ENCODE data around the gene EIF4ENIF1. TPM values are rescaled to one million over a fixed set of nuclear protein-coding genes. Genes with fewer than 3 reads are reported as not detected.

The EIF4ENIF1 gene
- total and polyA plus RNA-seq, 9 of the 15 experiments (the other 6 are each of a cell fraction or from before 2014, with no cell fraction given) = 2.5 to 24.9 (median 15.8) TPM

- TF ChIP-seq CBFB (CRISPR knock-in tag; IDR thresholded peaks at IDR 0.05) (no peak), KLF1 (tag; IDR thresholded peaks at IDR 0.05) (no peak), ZBTB33 (CRISPR knock-in tag; IDR thresholded peaks at IDR 0.05) (no peak), RERE (CRISPR knock-in tag; IDR thresholded peaks at IDR 0.05; ENCODE audit: borderline replicate concordance) (no peak), EP300 (IDR thresholded peaks at IDR 0.05; ENCODE audit: low read length) (peak; percentile 24; the same call in 1 of the 2 replicates), ZNF175 (CRISPR knock-in tag; IDR thresholded peaks at IDR 0.05; ENCODE audit: low read depth) (0 out of 2 replicates have a peak, but pooled peaks have one; percentile 38), MEIS2 (IDR thresholded peaks at IDR 0.05; ENCODE audit: partially characterized antibody) (peak; percentile 37), DEAF1 (CRISPR knock-in tag; IDR thresholded peaks at IDR 0.05) (no peak), CHAMP1 (IDR thresholded peaks at IDR 0.05) (no peak), NCOA2 (IDR thresholded peaks at IDR 0.05; ENCODE audit: partially characterized antibody in 2 of 2) (no peak), ZNF280A (IDR thresholded peaks at IDR 0.05; ENCODE audit: low read depth, partially characterized antibody) (no peak), NR2F6 (CRISPR knock-in tag; IDR thresholded peaks at IDR 0.05) (no peak), ZNF830 (CRISPR knock-in tag; IDR thresholded peaks at IDR 0.05) (no peak), SMARCA4 (IDR thresholded peaks at IDR 0.05) (peak; percentile 63), ATF1 (CRISPR knock-in tag; IDR thresholded peaks at IDR 0.05) (no peak), ATF1 (tag; IDR thresholded peaks at IDR 0.05) (0 out of 2 replicates have a peak, but pooled peaks have one; percentile 28)
These were observed 869 bp upstream of the EIF4ENIF1 start (continued) for GRCh38 chr22:31490496-31490925.
